Glomerular visceral epithelial cell (primary cell): ENCODE results near the gene FXYD3.

Experiments used
- DNase-seq: peaks from one replicate; pipeline ENCODE4 v3.0.0-alpha.2; 2016; ENCODE audit errors: extremely low spot score

FXYD3 gene

DNA sequence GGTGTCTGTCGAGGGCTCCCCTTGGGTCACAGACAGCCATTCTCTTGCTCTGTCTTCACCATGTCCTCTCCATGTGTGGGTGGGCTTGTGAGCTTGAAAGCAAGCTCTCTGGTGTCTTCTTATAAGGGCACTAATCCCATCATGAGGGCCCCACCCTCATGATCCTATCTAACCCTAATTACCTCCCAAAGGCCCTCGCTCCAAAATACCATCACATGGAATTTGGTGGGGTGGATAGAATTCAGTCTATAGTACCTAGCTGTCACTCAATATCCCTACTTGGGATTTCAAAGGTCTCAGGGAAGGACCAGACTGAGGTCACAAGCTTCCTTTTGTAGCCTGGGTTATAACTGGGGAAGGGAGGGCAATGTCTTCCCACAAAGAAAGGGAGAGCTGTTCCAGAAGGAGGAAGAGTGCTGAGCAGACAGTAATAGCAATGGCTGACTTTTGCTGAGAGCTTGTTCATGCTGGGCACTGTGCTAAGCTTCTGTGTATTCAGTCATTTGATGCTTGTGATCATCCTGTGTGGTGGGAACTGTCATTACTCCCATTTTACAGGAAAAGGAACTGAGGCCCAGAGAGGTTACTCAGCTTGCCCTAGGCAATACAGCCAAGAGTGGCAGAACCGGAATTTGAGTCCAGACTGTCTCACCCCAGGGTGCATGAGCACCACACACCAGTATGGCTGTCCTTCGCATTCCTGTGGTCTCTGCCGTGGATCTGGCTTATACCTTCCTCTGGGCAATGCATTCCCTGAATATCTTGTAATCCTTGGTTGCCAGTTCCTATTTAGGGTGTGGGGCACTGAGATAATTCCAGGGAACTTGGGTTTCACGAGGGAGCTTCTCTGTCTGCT lies 47.1 kb downstream of the FXYD3 start:
- no peak for DNase-seq

DNA sequence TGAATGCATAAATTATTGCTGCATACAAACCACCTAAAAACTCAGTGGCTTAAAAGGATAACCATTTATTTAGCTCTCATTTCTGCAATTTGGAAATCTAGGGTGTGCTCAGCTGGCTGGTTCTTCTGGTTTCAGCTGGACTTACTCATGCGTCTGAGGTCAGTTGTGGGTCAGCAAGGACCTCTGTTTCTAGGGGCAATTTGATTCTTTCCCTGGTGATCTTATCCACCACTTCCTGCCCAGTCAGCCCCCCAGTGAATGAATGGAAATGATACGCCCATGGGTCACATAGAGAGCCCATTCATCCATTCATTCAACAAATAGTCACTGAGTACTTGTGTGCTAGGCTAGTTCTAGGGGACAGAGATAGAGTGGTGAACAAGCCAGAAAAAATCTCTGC lies 48.8 kb downstream of the FXYD3 start:
- no peak for DNase-seq

DNA sequence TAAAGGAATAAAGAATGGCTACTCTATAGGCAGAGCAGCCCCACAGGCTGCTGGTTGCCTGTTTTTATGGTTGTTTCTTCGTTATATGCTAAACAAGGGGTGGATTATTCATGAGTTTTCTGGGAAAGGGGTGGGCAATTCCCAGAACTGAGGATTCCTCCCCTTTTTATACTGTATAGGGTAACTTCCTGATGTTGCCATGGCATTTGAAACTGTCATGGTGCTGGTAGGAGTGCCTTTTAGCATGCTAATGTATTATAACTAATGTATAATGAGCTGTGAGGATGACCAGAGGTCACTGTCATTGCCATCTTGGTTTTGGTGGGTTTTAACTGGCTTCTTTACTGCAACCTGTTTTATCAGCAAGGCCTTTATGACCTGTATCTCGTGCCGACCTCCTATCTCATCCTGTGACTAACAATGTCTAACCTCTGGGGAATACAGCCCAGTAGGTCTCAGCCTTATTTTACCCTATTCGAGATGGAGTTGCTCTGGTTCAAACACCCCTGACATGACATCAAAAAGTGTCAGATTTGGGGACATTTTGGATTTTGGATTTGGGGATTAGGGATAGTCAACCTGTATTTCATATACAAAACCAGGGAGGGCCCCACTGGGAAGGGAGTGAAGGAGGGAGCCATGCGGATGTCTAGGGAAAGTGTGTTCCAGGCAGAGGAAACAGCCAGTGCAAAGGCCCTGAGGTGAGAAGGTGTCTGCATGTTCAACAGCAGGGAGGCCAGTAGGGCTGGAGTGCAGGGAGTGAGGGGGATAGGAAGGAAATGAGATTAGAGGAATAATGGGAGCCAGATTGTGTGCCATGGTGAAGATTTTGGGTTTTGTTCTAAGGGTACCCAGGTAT lies 49.8 kb downstream of the FXYD3 start:
- DNase-seq: no peak

DNA sequence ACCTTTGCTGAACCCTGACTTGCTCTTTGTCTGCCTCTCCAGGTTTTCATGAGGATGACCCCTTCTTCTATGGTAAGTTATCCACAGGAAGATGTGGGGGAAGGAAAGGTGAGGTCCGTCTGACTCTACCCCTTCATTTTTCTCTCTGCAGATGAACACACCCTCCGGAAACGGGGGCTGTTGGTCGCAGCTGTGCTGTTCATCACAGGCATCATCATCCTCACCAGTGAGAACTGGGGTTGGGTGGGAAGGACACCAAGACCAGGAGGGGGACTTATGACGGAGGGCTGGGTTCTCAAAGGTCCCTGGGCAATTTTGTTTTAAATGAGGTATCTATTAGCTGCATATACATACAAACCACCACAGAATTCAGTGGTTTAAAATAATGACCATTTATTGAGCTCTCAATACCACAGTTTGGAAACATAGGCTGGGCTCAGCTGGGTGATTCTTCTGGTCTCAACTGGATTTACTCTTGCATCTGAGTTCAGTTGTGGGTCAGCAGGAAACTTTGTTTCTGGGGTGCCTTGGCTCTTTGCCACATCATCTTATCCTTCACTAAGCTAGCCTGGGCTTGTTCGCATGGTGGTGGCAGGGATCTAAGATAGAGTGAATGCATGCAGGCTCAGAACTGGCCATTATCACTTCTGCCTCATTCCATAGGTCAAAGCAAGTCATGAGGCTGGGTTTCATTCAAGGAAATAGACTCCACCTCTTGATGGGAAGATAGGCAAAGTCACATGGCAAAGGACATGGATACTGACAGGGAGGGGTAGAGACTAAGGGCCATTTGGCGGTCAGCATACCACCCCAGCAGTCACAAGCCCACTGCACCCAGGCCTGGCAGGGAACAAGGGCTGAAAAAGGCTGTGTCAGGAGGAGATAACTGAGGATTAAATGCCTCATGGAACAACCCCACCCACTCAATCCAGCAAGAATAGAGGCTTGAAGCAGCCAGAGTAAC lies 50.8 kb downstream of the FXYD3 start:
- no peak for DNase-seq

DNA sequence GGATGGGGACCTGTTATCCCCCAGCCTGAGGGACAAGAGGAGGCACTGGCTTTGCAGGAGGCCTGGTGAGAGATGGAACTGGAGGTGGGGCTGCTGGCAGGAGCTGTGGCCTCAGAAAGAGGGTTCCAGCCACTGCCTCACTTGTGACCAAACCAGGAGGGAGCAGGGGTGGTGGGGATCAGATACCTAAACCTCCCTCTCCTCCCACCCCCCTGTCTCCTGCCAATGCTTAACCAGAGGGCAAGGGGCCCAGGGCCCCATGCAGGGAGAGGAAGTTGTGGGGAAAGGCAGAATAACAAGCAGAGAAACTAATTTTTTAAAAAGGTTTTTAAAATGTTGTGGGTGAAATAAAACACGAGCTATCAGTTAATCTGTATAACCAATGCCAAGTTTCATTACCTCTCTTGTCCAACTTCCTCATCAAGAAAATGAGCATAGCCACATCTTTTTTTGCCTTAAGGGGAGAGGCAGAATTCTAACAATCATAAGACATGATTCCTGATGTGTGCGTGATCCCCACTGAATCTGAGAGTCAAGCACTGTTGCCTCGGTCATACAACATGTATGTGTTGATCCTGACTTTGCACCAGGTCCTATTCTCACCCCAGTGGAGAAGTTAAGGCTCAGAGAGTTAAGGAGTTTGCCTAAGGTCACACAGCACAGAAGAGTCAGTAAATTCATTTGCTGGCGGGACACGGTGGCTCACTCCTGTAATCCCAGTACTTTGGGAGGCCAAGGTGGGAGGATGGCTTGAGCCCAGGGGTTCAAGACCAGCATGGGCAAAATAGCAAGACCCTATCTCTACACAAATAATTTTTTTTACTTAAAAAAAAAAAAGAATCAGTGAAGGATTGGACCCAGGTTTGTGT lies 51.9 kb downstream of the FXYD3 start:
- no peak for DNase-seq

DNA sequence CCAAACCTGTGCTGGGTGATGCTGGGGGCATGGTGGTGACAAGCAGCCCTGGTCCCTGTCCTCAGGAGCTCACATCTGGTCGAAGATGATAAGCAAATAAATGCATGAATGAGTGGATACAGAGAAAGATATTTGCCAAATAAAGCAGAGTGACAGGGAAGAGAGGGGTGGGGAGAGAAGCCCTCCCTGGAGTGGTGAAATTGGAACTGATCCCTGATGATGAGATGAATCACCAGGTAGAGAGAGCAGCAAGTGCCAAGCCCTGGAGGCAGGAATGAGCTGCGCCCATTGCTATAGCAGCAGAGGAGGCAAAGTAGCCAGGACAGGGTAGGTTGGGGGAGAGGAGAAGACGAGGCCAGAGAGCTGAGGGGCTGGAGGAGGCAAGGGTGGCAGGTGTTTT lies 52.6 kb downstream of the FXYD3 start:
- DNase-seq: no peak

DNA sequence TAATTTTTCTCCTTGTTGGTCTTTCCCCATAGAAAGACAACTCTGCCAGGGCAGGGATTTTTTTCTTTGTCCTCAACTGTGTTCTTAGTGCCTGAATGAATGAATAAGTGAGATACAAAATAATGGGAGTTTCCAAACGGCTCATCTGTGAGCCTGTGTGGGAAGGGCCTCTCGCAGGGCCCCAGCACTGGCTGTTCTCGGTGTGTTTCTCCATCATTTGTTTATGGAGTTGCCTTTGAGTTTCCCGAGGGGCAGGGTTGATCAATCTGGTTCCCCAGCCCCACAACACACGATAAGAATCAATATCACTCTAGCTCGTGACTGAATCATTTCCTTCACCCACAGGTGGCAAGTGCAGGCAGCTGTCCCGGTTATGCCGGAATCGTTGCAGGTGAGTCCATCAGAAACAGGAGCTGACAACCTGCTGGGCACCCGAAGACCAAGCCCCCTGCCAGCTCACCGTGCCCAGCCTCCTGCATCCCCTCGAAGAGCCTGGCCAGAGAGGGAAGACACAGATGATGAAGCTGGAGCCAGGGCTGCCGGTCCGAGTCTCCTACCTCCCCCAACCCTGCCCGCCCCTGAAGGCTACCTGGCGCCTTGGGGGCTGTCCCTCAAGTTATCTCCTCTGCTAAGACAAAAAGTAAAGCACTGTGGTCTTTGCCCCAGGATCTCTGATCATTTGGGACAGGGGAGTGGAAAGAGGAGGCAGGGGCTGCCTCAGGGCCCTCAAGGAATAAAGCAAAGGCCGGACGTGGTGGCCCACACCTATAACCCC lies 53.8 kb downstream of the FXYD3 start:
- no peak for DNase-seq

DNA sequence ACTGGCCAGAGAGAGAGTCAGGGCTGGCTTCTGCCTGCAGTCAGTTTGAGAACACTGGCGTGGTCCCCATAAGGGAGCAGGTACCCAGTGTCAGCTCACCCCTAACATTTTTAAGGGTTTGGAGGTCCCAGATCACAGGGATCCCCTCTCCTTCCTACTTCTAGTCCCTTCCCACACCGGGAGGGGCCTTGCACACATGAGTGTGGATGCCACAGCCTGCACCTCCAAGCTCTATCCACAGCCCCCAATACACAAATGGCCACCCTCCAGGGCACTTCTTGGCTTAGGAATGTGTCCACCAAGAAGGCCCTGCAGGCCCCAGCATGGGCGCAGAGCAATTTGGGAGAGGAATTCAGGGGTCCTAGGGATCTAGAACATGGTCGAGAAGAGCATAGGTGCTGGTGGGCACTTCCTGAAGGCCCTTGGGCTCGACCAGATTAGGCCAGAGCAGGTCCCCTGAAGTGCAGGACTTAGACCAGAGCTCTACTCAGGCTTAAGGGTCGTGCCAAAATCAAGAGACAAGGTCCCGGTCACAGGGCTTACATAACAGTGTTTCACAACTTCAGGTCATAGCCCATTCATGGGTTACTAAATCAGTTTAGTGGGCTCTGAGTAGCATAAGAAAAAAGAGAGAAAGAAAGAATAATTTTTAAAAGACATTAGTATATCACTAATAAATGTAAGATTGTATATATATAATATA lies 54.9 kb downstream of the FXYD3 start:
- DNase-seq: no peak

DNA sequence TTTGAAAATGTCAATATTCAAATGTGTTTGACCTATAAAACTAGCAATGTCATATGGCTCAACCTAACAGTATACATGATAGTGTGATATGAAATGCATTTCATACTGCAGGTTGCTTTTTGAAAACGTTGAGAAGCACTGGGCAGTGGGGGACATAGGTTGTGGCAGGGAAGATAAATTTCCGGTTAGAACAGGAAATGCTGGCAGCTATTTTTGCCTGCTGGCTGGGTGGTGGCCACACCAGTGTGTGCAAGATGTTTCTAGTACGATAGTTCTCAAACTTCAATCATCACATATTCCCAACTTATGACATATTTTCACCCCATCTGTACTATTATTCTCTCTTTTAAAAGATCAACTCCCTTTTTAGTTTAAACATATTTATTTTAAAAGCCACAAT lies 56.1 kb downstream of the FXYD3 start:
- DNase-seq: no peak
